PC-3 (cell line): ENCODE data around the gene EPB41L4B. TPM values are rescaled to one million over a fixed set of nuclear protein-coding genes. Genes with fewer than 3 reads are reported as not detected.

Source experiments
- ATAC-seq: fragments of 200-7000 bp; cut with Tn5 transposase; 2 replicates; pipeline ENCODE4 v1.9.1; 2020; ENCODE audit warnings: mild to moderate bottlenecking, moderate library complexity
- BruUV-seq: library from RNA; stranded (reverse); fragments of 400-500 nt; replicated peaks from 2 replicates; lab custom pipeline; 2021; lab: Mats Ljungman, UMichigan
- CTCF ChIA-PET: fragments of 300-600 bp; sonication (Branson Sonifier 250); formaldehyde crosslinking; loops from one replicate; lab custom pipeline; 2022; ENCODE audit warnings: antibody characterized with exemption; lab: Charles Lee
- POLR2A ChIA-PET: fragments of 300-600 bp; sonication (Branson Sonifier 250); formaldehyde crosslinking; loops from one replicate; lab custom pipeline; 2022; ENCODE audit warnings: antibody characterized with exemption; ENCODE audit not compliant: unreplicated experiment; lab: Charles Lee
- DNase-seq: peaks from one replicate; pipeline ENCODE4 v3.0.0-alpha.2; 2015
- H2AFZ ChIP-seq: fragments of 300-600 bp; sonication (generic); 2 replicates; pipeline ENCODE4 v1.6.0; 2016; ENCODE audit warnings: antibody characterized with exemption, low read length
- H3F3A ChIP-seq: fragments of 300-600 bp; sonication (generic); one replicate; pipeline ENCODE4 v1.6.0; 2017; ENCODE audit warnings: antibody characterized with exemption, low read length, control low read depth, mild to moderate bottlenecking; ENCODE audit not compliant: unreplicated experiment
- H3K27ac ChIP-seq: fragments of 300-600 bp; sonication (generic); 2 replicates; pipeline ENCODE4 v1.5.1; 2016; ENCODE audit warnings: mild to moderate bottlenecking, low read length
- H3K27me3 ChIP-seq: fragments of 300-600 bp; sonication (generic); 2 replicates; pipeline ENCODE4 v1.6.1; 2016; ENCODE audit warnings: low read length, mixed read lengths
- H3K36me3 ChIP-seq: fragments of 300-600 bp; sonication (generic); 2 replicates; pipeline ENCODE4 v1.6.1; 2016; ENCODE audit warnings: low read depth, mixed run types, low read length, mixed read lengths
- H3K4me1 ChIP-seq: fragments of 300-600 bp; sonication (generic); 2 replicates; pipeline ENCODE4 v1.5.1; 2016; ENCODE audit warnings: low read length; ENCODE audit not compliant: insufficient read depth
- H3K4me2 ChIP-seq: fragments of 300-600 bp; sonication (generic); 2 replicates; pipeline ENCODE4 v1.6.0; 2016; ENCODE audit warnings: low read length
- H3K4me3 ChIP-seq: fragments of 300-600 bp; sonication (generic); 2 replicates; pipeline ENCODE4 v1.5.1; 2016; ENCODE audit warnings: mild to moderate bottlenecking, low read length, mixed read lengths
- H3K79me2 ChIP-seq: fragments of 300-600 bp; sonication (generic); 2 replicates; pipeline ENCODE4 v1.6.1; 2017; ENCODE audit warnings: low read length, mixed read lengths
- H3K9ac ChIP-seq: fragments of 300-600 bp; sonication (generic); 2 replicates; pipeline ENCODE4 v1.6.0; 2016; ENCODE audit warnings: mild to moderate bottlenecking, low read length
- H3K9me2 ChIP-seq: fragments of 300-600 bp; sonication (generic); replicated peaks from 2 replicates; pipeline ENCODE4 v1.6.1; 2016; ENCODE audit warnings: mixed run types, low read length, mixed read lengths
- H3K9me3 ChIP-seq: fragments of 300-600 bp; sonication (generic); 2 replicates; pipeline ENCODE4 v1.6.1; 2016; ENCODE audit warnings: low read length, mixed read lengths
- H4K20me1 ChIP-seq: fragments of 300-600 bp; sonication (generic); 2 replicates; pipeline ENCODE4 v1.6.1; 2016; ENCODE audit warnings: low read length, mixed read lengths
- CTCF ChIP-seq: fragments of 300-600 bp; sonication (generic); conservative IDR thresholded peaks from 2 replicates; pipeline ENCODE4 v1.5.1; 2017; ENCODE audit warnings: antibody characterized with exemption, low read depth, mild to moderate bottlenecking, low read length
- EZH2 ChIP-seq: fragments of 300-600 bp; sonication (generic); IDR thresholded peaks from one replicate; pipeline ENCODE4 v1.6.1; 2017; ENCODE audit warnings: antibody characterized with exemption, mild to moderate bottlenecking, low read length; ENCODE audit not compliant: unreplicated experiment
- EZH2phosphoT487 ChIP-seq: fragments of 300-600 bp; sonication (generic); IDR thresholded peaks from 2 replicates; pipeline ENCODE4 v1.6.1; 2018; ENCODE audit warnings: mild to moderate bottlenecking, antibody characterized with exemption, low read length, borderline replicate concordance
- intact Hi-C: fragments of 100-400 bp; cut with micrococcal nuclease; formaldehyde crosslinking; loops from 2 replicates; pipeline ENCODE4 v1.9.0; 2023
- total RNA-seq: library from RNA; depleted of rRNA; stranded (reverse); fragments of >200 nt; gene quantifications from 2 replicates; pipeline ENCODE4 v1.2.3, GENCODE V29; 2014

The EPB41L4B gene
- total RNA-seq, 1 experiment from 2014 or later: 11.2 TPM

GRCh38 chr9:109289931-109290330 is 30.9 kb downstream of the EPB41L4B start:
- Histone ChIP-seq H3K36me3 (no peaks in the 10 kb centered on the region), H3K4me1 (peaks cover 25% of the 10 kb centered on the region), H3K27ac (no peak overlapping the region), H2AFZ (no peak overlapping the region), H3K4me2 (no peak overlapping the region), H3K27me3 (no peaks in the 10 kb centered on the region), H3F3A (no peaks in the 10 kb centered on the region), H3K9me2 (no peaks in the 10 kb centered on the region), H3K9ac (no peak overlapping the region), H4K20me1 (no peaks in the 10 kb centered on the region), H3K9me3 (no peaks in the 10 kb centered on the region), H3K79me2 (peaks cover 74% of the 10 kb centered on the region), H3K4me3 (no peak overlapping the region)
- TF ChIP-seq CTCF (no peak), EZH2phosphoT487 (no peak), EZH2 (no peak)
- POLR2A ChIA-PET: no interaction called here
- BruUV-seq: no TSS peak
- CTCF ChIA-PET: no interaction called here
- ATAC-seq (no peak), DNase-seq (no peak)
- intact Hi-C loops: no loop called here

GRCh38 chr9:109289186-109289585 is 31.7 kb downstream of the EPB41L4B start:
- Histone ChIP-seq H3K9me2 (no peaks in the 10 kb centered on the region), H2AFZ (no peak overlapping the region), H3F3A (no peaks in the 10 kb centered on the region), H3K27me3 (no peaks in the 10 kb centered on the region), H3K27ac (no peak overlapping the region), H3K36me3 (no peaks in the 10 kb centered on the region), H3K4me2 (no peak overlapping the region), H3K4me3 (no peak overlapping the region), H4K20me1 (no peaks in the 10 kb centered on the region), H3K4me1 (peaks cover 25% of the 10 kb centered on the region), H3K79me2 (peaks cover 74% of the 10 kb centered on the region), H3K9me3 (no peaks in the 10 kb centered on the region), H3K9ac (no peak overlapping the region)
- no TSS peak for BruUV-seq
- intact Hi-C loops: no loop called here
- DNase-seq: no peak
- no peak for ATAC-seq
- POLR2A ChIA-PET: no interaction called here
- TF ChIP-seq EZH2 (no peak), CTCF (no peak), EZH2phosphoT487 (no peak)
- CTCF ChIA-PET: no interaction called here

- H3K4me2 ChIP-seq: peak overlapping the region; percentile 75
- ATAC-seq (peak; percentile 49), DNase-seq (no peak)
- peak overlapping the region; percentile 49 for H3K9ac ChIP-seq
- no peaks in the 10 kb centered on the region for H4K20me1 ChIP-seq
- no TSS peak for BruUV-seq
- H3K4me3 ChIP-seq: peak overlapping the region; percentile 28
- H3K27me3 ChIP-seq: no peaks in the 10 kb centered on the region
- POLR2A ChIA-PET: no interaction called here
- peak overlapping the region; percentile 92 for H3K27ac ChIP-seq
- no peak overlapping the region for H2AFZ ChIP-seq
- TF ChIP-seq CTCF (no peak), EZH2 (no peak), EZH2phosphoT487 (no peak)
- peaks cover 79% of the 10 kb centered on the region for H3K79me2 ChIP-seq
- H3K9me2 ChIP-seq: no peaks in the 10 kb centered on the region
- CTCF ChIA-PET: no interaction called here
- intact Hi-C loops: no loop called here
- no peaks in the 10 kb centered on the region for H3K36me3 ChIP-seq
- no peaks in the 10 kb centered on the region for H3K9me3 ChIP-seq
- H3F3A ChIP-seq: no peaks in the 10 kb centered on the region
- H3K4me1 ChIP-seq: peaks cover 25% of the 10 kb centered on the region
Measured at GRCh38 chr9:109286981-109287380, 33.9 kb downstream of the EPB41L4B start.
